ENCODE measurements around the gene ADAP1. TPM values are rescaled to one million over a fixed set of nuclear protein-coding genes. Genes with fewer than 3 reads are reported as not detected.

ADAP1 gene
- total and polyA plus RNA-seq, 12 donors = 0.29 to 60.2 (median 9.3) TPM

DNA sequence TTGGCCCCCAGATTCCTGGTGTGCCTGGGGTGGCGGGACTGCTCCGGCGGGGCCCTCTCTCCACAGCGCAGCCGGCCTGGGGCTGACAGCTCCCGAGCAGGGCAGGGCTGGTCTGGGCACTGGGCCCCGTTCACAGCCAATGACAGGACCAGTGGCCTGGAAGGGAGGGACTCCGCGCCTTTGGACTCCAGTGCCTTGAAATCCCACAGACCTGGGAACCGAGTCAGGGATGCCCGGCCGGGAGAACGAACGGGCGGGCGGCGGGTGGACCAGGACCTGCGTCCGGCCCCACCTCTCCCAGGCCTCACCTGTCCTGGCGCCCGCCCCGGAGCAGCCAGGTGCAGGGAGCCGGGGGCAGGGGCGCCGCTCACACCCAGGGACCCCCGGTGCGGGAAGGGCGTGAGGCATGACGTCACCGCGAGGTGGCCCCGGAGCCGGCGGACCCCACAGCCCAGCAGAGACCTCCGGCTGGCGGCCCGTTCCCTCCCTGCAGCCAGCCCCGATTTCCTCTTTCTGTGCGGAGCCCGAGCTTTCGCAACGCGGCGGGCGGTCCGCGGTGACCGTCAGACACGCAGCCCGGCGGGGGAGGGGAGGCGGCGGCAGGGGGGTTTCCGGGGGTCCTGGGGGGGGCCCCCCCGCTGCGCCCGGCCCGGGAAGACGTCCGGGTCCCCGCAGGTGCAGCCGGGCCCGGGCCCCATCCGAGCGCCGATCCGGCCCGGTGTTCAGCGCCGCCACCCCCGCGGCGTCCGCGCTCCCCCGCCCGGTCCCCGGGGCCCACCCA lies 743 bp downstream of the ADAP1 start:
- H3K9me3 ChIP-seq (replicated peaks in 1 of 3) = no peaks in the 10 kb centered on the region
- H3K27ac ChIP-seq = peak overlapping the region in 2 of 5 donors; percentile 33 to 82
- no peaks in the 10 kb centered on the region for H3K36me3 ChIP-seq (replicated peaks in 1 of 2)
- TF ChIP-seq, protein P1, sequence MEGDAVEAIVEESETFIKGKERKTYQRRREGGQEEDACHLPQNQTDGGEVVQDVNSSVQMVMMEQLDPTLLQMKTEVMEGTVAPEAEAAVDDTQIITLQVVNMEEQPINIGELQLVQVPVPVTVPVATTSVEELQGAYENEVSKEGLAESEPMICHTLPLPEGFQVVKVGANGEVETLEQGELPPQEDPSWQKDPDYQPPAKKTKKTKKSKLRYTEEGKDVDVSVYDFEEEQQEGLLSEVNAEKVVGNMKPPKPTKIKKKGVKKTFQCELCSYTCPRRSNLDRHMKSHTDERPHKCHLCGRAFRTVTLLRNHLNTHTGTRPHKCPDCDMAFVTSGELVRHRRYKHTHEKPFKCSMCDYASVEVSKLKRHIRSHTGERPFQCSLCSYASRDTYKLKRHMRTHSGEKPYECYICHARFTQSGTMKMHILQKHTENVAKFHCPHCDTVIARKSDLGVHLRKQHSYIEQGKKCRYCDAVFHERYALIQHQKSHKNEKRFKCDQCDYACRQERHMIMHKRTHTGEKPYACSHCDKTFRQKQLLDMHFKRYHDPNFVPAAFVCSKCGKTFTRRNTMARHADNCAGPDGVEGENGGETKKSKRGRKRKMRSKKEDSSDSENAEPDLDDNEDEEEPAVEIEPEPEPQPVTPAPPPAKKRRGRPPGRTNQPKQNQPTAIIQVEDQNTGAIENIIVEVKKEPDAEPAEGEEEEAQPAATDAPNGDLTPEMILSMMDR (IDR thresholded peaks at IDR 0.05) = no peak
- no peak for TF ChIP-seq POLR2A (IDR thresholded peaks at IDR 0.05)
- H3K4me1 ChIP-seq (replicated peaks in 1 of 2) = peaks cover 0 to 8% of the 10 kb centered on the region in 2 donors
- peak in 5 of 7 donors; percentile 57 to 79 (median 71) for DNase-seq
- intact Hi-C loops (cut with DNase I) = loop anchor here in 1 of 2 donors (10.0 kb wide), 1 partner anchor 169 kb away; no protein-coding TSS in a partner anchor
- H3K27me3 ChIP-seq = peaks cover 14% of the 10 kb centered on the region
- H3K4me3 ChIP-seq = peak overlapping the region in 2 of 4 donors; percentile 27 to 68
- WGBS, 4 donors = 3 to 8% (median 3%) methylated on average over 7 to 70 of the region's 78 CpGs

DNA sequence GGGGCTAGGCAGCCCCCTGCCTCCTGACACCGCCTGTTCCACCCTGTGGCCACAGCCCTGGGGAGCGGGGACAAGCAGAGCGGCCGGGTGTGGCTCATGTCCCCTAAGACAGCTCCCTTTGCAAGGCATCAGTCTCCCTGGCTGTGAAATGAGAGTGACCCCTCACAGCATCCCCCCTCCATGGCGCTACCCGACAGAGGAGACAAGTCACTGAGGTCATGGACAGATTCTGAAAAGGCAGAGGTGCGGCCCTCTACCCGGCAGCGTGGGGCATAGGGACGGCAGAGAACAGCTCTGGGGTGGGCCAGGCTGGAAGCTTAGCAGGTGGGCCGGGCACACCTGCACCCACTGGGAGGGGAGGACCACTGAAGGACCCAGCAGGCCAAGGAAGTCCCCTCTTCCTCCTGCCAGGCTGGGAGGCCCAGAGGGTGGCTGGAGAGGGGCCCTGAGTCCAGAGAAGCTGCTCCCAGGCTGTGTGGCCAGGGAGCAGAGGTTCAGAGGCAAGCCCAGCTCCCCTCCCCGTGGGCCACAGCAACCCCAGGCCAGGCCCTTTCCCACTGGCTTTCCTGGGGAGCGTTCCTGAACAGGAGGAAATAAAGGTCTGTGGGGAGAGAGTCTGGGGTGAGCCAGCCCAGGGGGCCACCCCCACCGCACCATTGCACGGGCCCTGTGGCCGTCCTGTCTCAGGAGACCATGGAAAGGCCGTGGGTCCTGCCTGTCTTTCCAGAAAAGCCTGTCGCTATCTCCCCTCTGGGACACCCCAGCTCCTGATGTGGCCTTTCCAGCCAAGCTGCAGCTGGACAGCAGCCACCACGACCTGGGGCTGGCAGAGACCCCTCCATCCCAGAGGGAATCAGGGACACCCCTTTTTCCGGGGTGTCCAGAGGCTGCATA lies 1.7 kb downstream of the ADAP1 start:
- H3K4me3 ChIP-seq = peak overlapping the region in 1 of 4 donors; percentile 68
- no peak overlapping the region for H3K27ac ChIP-seq
- peaks cover 14% of the 10 kb centered on the region for H3K27me3 ChIP-seq
- peaks cover 0 to 8% of the 10 kb centered on the region in 2 donors for H3K4me1 ChIP-seq (replicated peaks in 1 of 2)
- no peaks in the 10 kb centered on the region for H3K9me3 ChIP-seq (replicated peaks in 1 of 3)
- WGBS, 4 donors = 70 to 82% (median 76%) methylated on average over 10 to 20 of the region's 20 CpGs
- H3K36me3 ChIP-seq (replicated peaks in 1 of 2) = no peaks in the 10 kb centered on the region
- intact Hi-C loops (cut with DNase I) = loop anchor here in 1 of 2 donors (10.0 kb wide), 1 partner anchor 168 kb away; no protein-coding TSS in a partner anchor
- no peak for DNase-seq
- TF ChIP-seq POLR2A (IDR thresholded peaks at IDR 0.05) = no peak
- TF ChIP-seq, protein P1 (IDR thresholded peaks at IDR 0.05) = no peak

DNA sequence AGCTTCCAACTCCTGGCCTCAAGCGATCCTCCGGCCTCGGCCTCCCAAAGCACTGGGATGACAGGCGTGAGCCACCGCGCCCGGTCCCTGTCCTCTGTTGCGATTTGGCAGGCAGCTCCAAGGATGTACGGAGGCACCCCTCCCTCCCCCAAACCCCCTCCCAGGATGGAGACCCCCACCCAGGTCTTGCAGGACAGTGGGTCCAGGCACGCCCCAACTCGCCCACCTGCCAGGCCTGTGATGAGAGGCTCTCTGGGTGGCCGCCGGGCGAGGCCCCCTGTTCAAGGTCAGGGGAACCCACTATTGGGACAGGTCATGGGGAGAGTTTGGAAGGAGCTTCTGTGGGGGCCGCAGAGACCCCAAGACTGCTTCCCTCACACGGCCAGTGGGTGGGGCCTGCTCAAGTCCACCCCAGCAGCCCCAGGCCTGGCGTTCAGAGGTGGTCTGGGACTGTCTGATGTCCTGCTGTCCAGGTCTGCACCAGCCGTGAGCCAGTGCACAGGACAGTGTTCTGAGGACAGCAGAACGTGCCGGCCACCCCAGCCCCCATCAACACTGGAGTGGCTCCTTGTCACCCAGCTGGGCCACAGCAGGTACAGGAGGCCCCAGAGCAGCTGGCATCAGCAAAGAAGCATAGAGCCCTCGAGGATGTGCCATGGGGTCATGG lies 2.5 kb downstream of the ADAP1 start:
- no peak for DNase-seq
- H3K4me1 ChIP-seq (replicated peaks in 1 of 2) = peaks cover 0 to 8% of the 10 kb centered on the region in 2 donors

More for the DNA sequence above, 2.5 kb downstream of the ADAP1 start:
- TF ChIP-seq, protein P1 (IDR thresholded peaks at IDR 0.05) = no peak
- TF ChIP-seq POLR2A (IDR thresholded peaks at IDR 0.05) = no peak
- 87 to 90% (median 87%) methylated on average over 4 to 21 of the region's 21 CpGs for WGBS, 4 donors
- Histone ChIP-seq H3K27ac (no peak overlapping the region), H3K4me3 (no peak overlapping the region), H3K9me3 (replicated peaks in 1 of 3) (no peaks in the 10 kb centered on the region), H3K36me3 (replicated peaks in 1 of 2) (no peaks in the 10 kb centered on the region), H3K27me3 (peaks cover 14% of the 10 kb centered on the region)
- intact Hi-C loops (cut with DNase I) = loop anchor here in 1 of 2 donors (10.0 kb wide), 1 partner anchor 167 kb away; no protein-coding TSS in a partner anchor

Data from adrenal gland (tissue), 12 donors.